ENCODE data around the gene FAM107B.
A peak's percentile ranks its signal among the peaks of the same experiment; 100 is the strongest.

The FAM107B gene

GRCh38 chr10:14758994-14759664, 15.6 kb downstream of the FAM107B start (continued):
- TF ChIP-seq MYNN (tag by site-specific recombination; IDR thresholded peaks at IDR 0.05; ENCODE audit: borderline replicate concordance) (no peak), ZNF433 (tag by site-specific recombination; IDR thresholded peaks at IDR 0.05; ENCODE audit: low read depth) (peak; percentile 71; the same call in 1 of the 2 replicates), ZNF354C (tag by site-specific recombination; IDR thresholded peaks at IDR 0.05; ENCODE audit: borderline replicate concordance, low read depth) (0 out of 2 replicates have a peak, but pooled peaks have one; percentile 33), ZNF394 (tag by site-specific recombination; IDR thresholded peaks at IDR 0.05; ENCODE audit: borderline replicate concordance) (peak; percentile 91), OVOL3 (tag by site-specific recombination; IDR thresholded peaks at IDR 0.05) (no peak), ZNF514 (tag by site-specific recombination; IDR thresholded peaks at IDR 0.05) (peak; percentile 49; the same call in 1 of the 2 replicates), ZNF701 (tag by site-specific recombination; IDR thresholded peaks at IDR 0.05) (no peak), TSHZ1 (tag by site-specific recombination; IDR thresholded peaks at IDR 0.05; ENCODE audit: borderline replicate concordance) (no peak), ZNF596 (tag by site-specific recombination; IDR thresholded peaks at IDR 0.05) (no peak), ZNF510 (tag by site-specific recombination; IDR thresholded peaks at IDR 0.05; ENCODE audit: insufficient replicate concordance) (peak; percentile 53), ZNF404 (tag by site-specific recombination; IDR thresholded peaks at IDR 0.05) (peak; percentile 78; the same call in 1 of the 2 replicates), ZNF138 (tag by site-specific recombination; IDR thresholded peaks at IDR 0.05; ENCODE audit: borderline replicate concordance) (peak; percentile 39; the same call in 1 of the 2 replicates), ZNF654 (tag by site-specific recombination; IDR thresholded peaks at IDR 0.05; ENCODE audit: low read depth) (peak; percentile 28; the same call in 1 of the 2 replicates), ZBTB44 (tag by site-specific recombination; IDR thresholded peaks at IDR 0.05) (no peak), ZNF266 (tag by site-specific recombination; IDR thresholded peaks at IDR 0.05; ENCODE audit: low read depth) (peak; percentile 85), ZNF677 (tag by site-specific recombination; IDR thresholded peaks at IDR 0.05) (no peak), ZNF529 (tag by site-specific recombination; IDR thresholded peaks at IDR 0.05; ENCODE audit: insufficient replicate concordance) (peak; percentile 10), KLF17 (tag by site-specific recombination; IDR thresholded peaks at IDR 0.05) (no peak), ZNF426 (tag by site-specific recombination; IDR thresholded peaks at IDR 0.05) (peak; percentile 83), ZBTB11 (tag by site-specific recombination; conservative IDR thresholded peaks at IDR 0.05; ENCODE audit: low read depth) (peak; percentile 71), ZBTB8A (tag by site-specific recombination; IDR thresholded peaks at IDR 0.05) (peak; percentile 69), ZNF140 (tag by site-specific recombination; IDR thresholded peaks at IDR 0.05) (peak; percentile 57), ZNF561 (tag by site-specific recombination; IDR thresholded peaks at IDR 0.05; ENCODE audit: borderline replicate concordance) (no peak), ZBTB21 (tag by site-specific recombination; IDR thresholded peaks at IDR 0.05) (0 out of 2 replicates have a peak, but pooled peaks have one; percentile 16), ZNF555 (tag by site-specific recombination; conservative IDR thresholded peaks at IDR 0.05) (peak; percentile 84), KLF1 (tag by site-specific recombination; IDR thresholded peaks at IDR 0.05) (no peak), ZNF560 (tag by site-specific recombination; IDR thresholded peaks at IDR 0.05; ENCODE audit: borderline replicate concordance) (peak; percentile 81), ZBTB17 (tag by site-specific recombination; IDR thresholded peaks at IDR 0.05) (no peak)

Measured in HEK293 (cell line).